GM18511 (cell line): ENCODE measurements around the gene PDE1A.

ENCODE experiments used
- ATAC-seq: cut with Tn5 transposase; IDR thresholded peaks from one replicate; pipeline ENCODE4 v1.9.1; 2021; ENCODE audit warnings: mild to moderate bottlenecking, moderate library complexity; ENCODE audit not compliant: unreplicated experiment

PDE1A gene

GRCh38 chr2:182220335-182220734 is 206.5 kb downstream of the PDE1A start:
- no peak for ATAC-seq

- ATAC-seq: no peak
Observed at GRCh38 chr2:182210669-182211068, 216.2 kb downstream of the PDE1A start.

GRCh38 chr2:182208421-182208820 is 218.4 kb downstream of the PDE1A start:
- ATAC-seq: no peak

- peak; percentile 71 for ATAC-seq
Observed at GRCh38 chr2:182207049-182207746, 219.6 kb downstream of the PDE1A start.

GRCh38 chr2:182197529-182197928 is 229.3 kb downstream of the PDE1A start:
- ATAC-seq: no peak

- ATAC-seq: no peak
Observed at GRCh38 chr2:182193291-182193690, 233.5 kb downstream of the PDE1A start.

GRCh38 chr2:182191061-182191460 is 235.8 kb downstream of the PDE1A start:
- no peak for ATAC-seq

GRCh38 chr2:182187130-182187529 is 239.7 kb downstream of the PDE1A start:
- ATAC-seq: no peak

- peak; percentile 84 for ATAC-seq
Observed at GRCh38 chr2:182186132-182186735, 240.6 kb downstream of the PDE1A start.

GRCh38 chr2:182182436-182182835 is 244.4 kb downstream of the PDE1A start:
- no peak for ATAC-seq

- no peak for ATAC-seq
Observed at GRCh38 chr2:182181381-182181780, 245.5 kb downstream of the PDE1A start.

GRCh38 chr2:182179176-182179575 is 247.7 kb downstream of the PDE1A start:
- ATAC-seq: no peak

- peak; percentile 71 for ATAC-seq
Observed at GRCh38 chr2:182173944-182174622, 252.8 kb downstream of the PDE1A start.

- no peak for ATAC-seq
Observed at GRCh38 chr2:182170341-182170740, 256.5 kb downstream of the PDE1A start.

GRCh38 chr2:182167882-182168281 is 259.0 kb downstream of the PDE1A start:
- no peak for ATAC-seq

GRCh38 chr2:182166841-182167240 is 260.0 kb downstream of the PDE1A start:
- no peak for ATAC-seq

- ATAC-seq: no peak
Observed at GRCh38 chr2:182166406-182166805, 260.4 kb downstream of the PDE1A start.

- no peak for ATAC-seq
Observed at GRCh38 chr2:182165202-182165601, 261.6 kb downstream of the PDE1A start.

GRCh38 chr2:182164686-182165085 is 262.1 kb downstream of the PDE1A start:
- no peak for ATAC-seq

GRCh38 chr2:182163878-182164277 is 263.0 kb downstream of the PDE1A start:
- no peak for ATAC-seq

- no peak for ATAC-seq
Observed at GRCh38 chr2:182148344-182148743, 278.5 kb downstream of the PDE1A start.

GRCh38 chr2:182144776-182145165 is 282.1 kb downstream of the PDE1A start:
- ATAC-seq: no peak
